Central memory CD4-positive, alpha-beta T cell (primary cell): Measurements from ENCODE around the gene CRNN.

ENCODE experiments used
- DNase-seq: peaks from one replicate; pipeline ENCODE4 v3.0.0; 2022

Gene CRNN

GRCh38 chr1:152415454-152416227 lies 1.6 kb upstream of the CRNN start:
- DNase-seq, result no peak

GRCh38 chr1:152412756-152413155 lies 1.3 kb downstream of the CRNN start:
- no peak for DNase-seq

GRCh38 chr1:152411134-152411533 lies 2.9 kb downstream of the CRNN start:
- DNase-seq, result no peak

- DNase-seq, result no peak
Measured at GRCh38 chr1:152410599-152410998, 3.5 kb downstream of the CRNN start.

GRCh38 chr1:152410028-152410427 lies 4.0 kb downstream of the CRNN start:
- DNase-seq, result no peak

- DNase-seq, result no peak
Measured at GRCh38 chr1:152408664-152409063, 5.4 kb downstream of the CRNN start.

- peak; percentile 2 for DNase-seq
Measured at GRCh38 chr1:152398812-152399698, 15.0 kb downstream of the CRNN start.

GRCh38 chr1:152397474-152397873 lies 16.6 kb downstream of the CRNN start:
- DNase-seq, result no peak

GRCh38 chr1:152394151-152394550 lies 19.9 kb downstream of the CRNN start:
- DNase-seq, result no peak

GRCh38 chr1:152392909-152393308 lies 21.2 kb downstream of the CRNN start:
- peak; percentile 83 for DNase-seq

- no peak for DNase-seq
Measured at GRCh38 chr1:152388889-152389288, 25.2 kb downstream of the CRNN start.

GRCh38 chr1:152386940-152387339 lies 27.1 kb downstream of the CRNN start:
- no peak for DNase-seq

GRCh38 chr1:152380932-152381331 lies 33.1 kb downstream of the CRNN start:
- DNase-seq, result no peak

GRCh38 chr1:152374451-152374850 lies 39.6 kb downstream of the CRNN start:
- DNase-seq, result no peak

GRCh38 chr1:152372672-152373071 lies 41.4 kb downstream of the CRNN start:
- no peak for DNase-seq

GRCh38 chr1:152367436-152367835 lies 46.6 kb downstream of the CRNN start:
- no peak for DNase-seq

GRCh38 chr1:152359906-152360305 lies 54.2 kb downstream of the CRNN start, which contains the start of gene FLG2:
Gene FLG2 (minus strand): TSS chr1:152360006. CDS start chr1:152358884, 1,122 bp downstream.
- no peak for DNase-seq
